Upper lobe of left lung (tissue), 6 donors: ENCODE data around the gene CAMSAP1. TPM values are rescaled to one million over a fixed set of nuclear protein-coding genes. Genes with fewer than 3 reads are reported as not detected.
A peak's percentile ranks its signal among the peaks of the same experiment; 100 is the strongest.

Experiments used
- ATAC-seq, 2 donors: fragments of 200-7000 bp; cut with Tn5 transposase; one replicate each; pipeline ENCODE4 v1.9.1; 2022; ENCODE audit warnings: mild to moderate bottlenecking in 2 of 2, moderate library complexity in 2 of 2; ENCODE audit not compliant: low FRiP score in 2 of 2
- DNase-seq, 2 donors: peaks; one replicate each; pipeline ENCODE4 v3.0.0-alpha.2; 2019 to 2020
- H3K27ac ChIP-seq, 4 donors: fragments of 200-600 bp; sonication (generic); one replicate each; pipeline ENCODE4 v1.5.1; 2016 to 2019
- H3K27me3 ChIP-seq, 4 donors: fragments of 200-600 bp; sonication (generic); one replicate each; pipeline ENCODE4 v1.5.1; 2017 to 2019
- H3K36me3 ChIP-seq, 4 donors: fragments of 200-600 bp; sonication (generic); one replicate each; pipeline ENCODE4 v1.5.1; 2016 to 2019
- H3K4me1 ChIP-seq, 4 donors: fragments of 200-600 bp; sonication (generic); one replicate each; pipeline ENCODE4 v1.5.1; 2018 to 2019
- H3K4me3 ChIP-seq, 4 donors: fragments of 200-600 bp; sonication (generic); one replicate each; pipeline ENCODE4 v1.5.1; 2017 to 2019; ENCODE audit warnings: mild to moderate bottlenecking in 2 of 4, moderate library complexity in 1 of 4
- H3K9me3 ChIP-seq, 4 donors: fragments of 200-600 bp; sonication (generic); one replicate each; pipeline ENCODE4 v1.5.1; 2018 to 2019
- CTCF ChIP-seq, 6 experiments: fragments of 450-650 bp in 4 of 6; fragments of 200-600 bp in 2 of 6; sonication (generic) in 2 of 6; IDR thresholded peaks; one replicate each; pipeline ENCODE4 v1.5.1; 2016 to 2019; ENCODE audit warnings: antibody characterized with exemption in 6 of 6
- EP300 ChIP-seq, 4 donors: sonication (generic); formaldehyde crosslinking; IDR thresholded peaks; one replicate each; pipeline ENCODE4 v1.5.1; 2017; ENCODE audit warnings: antibody characterized with exemption in 4 of 4, control low read depth in 2 of 4
- POLR2A ChIP-seq, 4 donors: fragments of 450-650 bp; IDR thresholded peaks; one replicate each; pipeline ENCODE4 v1.5.1; 2016 to 2017; ENCODE audit warnings: antibody characterized with exemption in 4 of 4, mild to moderate bottlenecking in 2 of 4
- POLR2AphosphoS5 ChIP-seq, 2 donors: sonication (generic); formaldehyde crosslinking; IDR thresholded peaks; one replicate each; pipeline ENCODE4 v1.5.1; 2017; ENCODE audit warnings: antibody characterized with exemption in 2 of 2
- WGBS, 2 donors: methylation state at CpG; one replicate each; pipeline ENCODE4 v1.1.5; 2017 to 2018; 5-methylcytosine and 5-hydroxymethylcytosine counted together
- total RNA-seq, 6 donors: library from RNA; depleted of rRNA in 4 of 6; stranded (reverse); fragments of >200 nt in 4 of 6; gene quantifications; one replicate each; pipeline versions ENCODE4 v1.1.0 to v1.2.1, GENCODE V29; 2016 to 2021
- donor health status: DM: no; HTN: no; CAD: no; lungs with moderate emphysema.
- donor health status: DM: no; HTN: yes; CAD: no; lungs with severe emphysema.

Gene CAMSAP1
- total RNA-seq, 6 donors from 2014 or later: 29.9 to 39.7 (median 34.1) TPM

- peak overlapping the region in 2 of 4 donors; percentile 13 to 57 for H3K27ac ChIP-seq
Measured at GRCh38 chr9:135887021-135887507, 20.3 kb downstream of the CAMSAP1 start.

GRCh38 chr9:135886147-135886981, 21.0 kb downstream of the CAMSAP1 start:
- H3K27ac ChIP-seq: no peak overlapping the region
- DNase-seq (no peak), ATAC-seq (no peak)
- no peaks in the 10 kb centered on the region for H3K9me3 ChIP-seq
- no peak for TF ChIP-seq EP300 (IDR thresholded peaks at IDR 0.05)
- TF ChIP-seq POLR2A (IDR thresholded peaks at IDR 0.05): no peak
- no peak for TF ChIP-seq CTCF (IDR thresholded peaks at IDR 0.05)
- no peak for TF ChIP-seq POLR2AphosphoS5 (IDR thresholded peaks at IDR 0.05)
- peaks cover 0 to 3% (median 0%) of the 10 kb centered on the region in 4 donors for H3K36me3 ChIP-seq
- no peaks in the 10 kb centered on the region for H3K27me3 ChIP-seq
- WGBS, 2 donors: 75 to 80% methylated on average over 21 of the region's 21 CpGs
- H3K4me3 ChIP-seq: no peak overlapping the region
- H3K4me1 ChIP-seq: peaks cover 26 to 56% (median 41%) of the 10 kb centered on the region in 4 donors

More at GRCh38 chr9:135887021-135887507, 20.3 kb downstream of the CAMSAP1 start:
- Histone ChIP-seq H3K27me3 (no peaks in the 10 kb centered on the region), H3K4me3 (no peak overlapping the region), H3K36me3 (no peaks in the 10 kb centered on the region), H3K9me3 (no peaks in the 10 kb centered on the region), H3K4me1 (peaks cover 26 to 57% (median 41%) of the 10 kb centered on the region in 4 donors)
- TF ChIP-seq CTCF (IDR thresholded peaks at IDR 0.05) (no peak), POLR2AphosphoS5 (IDR thresholded peaks at IDR 0.05) (no peak), EP300 (IDR thresholded peaks at IDR 0.05) (no peak), POLR2A (IDR thresholded peaks at IDR 0.05) (no peak)
- 47 to 48% methylated on average over 18 of the region's 18 CpGs for WGBS, 2 donors
- DNase-seq: no peak
- ATAC-seq: peak; percentile 2 to 34

GRCh38 chr9:135885100-135885853, 22.1 kb downstream of the CAMSAP1 start:
- peaks cover 0 to 10% (median 1%) of the 10 kb centered on the region in 4 donors for H3K36me3 ChIP-seq
- H3K9me3 ChIP-seq: no peaks in the 10 kb centered on the region
- no peak overlapping the region for H3K27ac ChIP-seq
- H3K4me1 ChIP-seq: peaks cover 26 to 46% (median 33%) of the 10 kb centered on the region in 4 donors
- no peaks in the 10 kb centered on the region for H3K27me3 ChIP-seq
- H3K4me3 ChIP-seq: no peak overlapping the region
- DNase-seq (no peak), ATAC-seq (no peak)
- no peak for TF ChIP-seq POLR2A (IDR thresholded peaks at IDR 0.05)
- no peak for TF ChIP-seq CTCF (IDR thresholded peaks at IDR 0.05)
- WGBS, 2 donors: 71 to 77% methylated on average over 7 of the region's 7 CpGs

GRCh38 chr9:135884328-135885035, 22.9 kb downstream of the CAMSAP1 start:
- no peak overlapping the region for H3K4me3 ChIP-seq
- 86 to 88% methylated on average over 15 to 16 of the region's 16 CpGs for WGBS, 2 donors
- peaks cover 26 to 39% (median 29%) of the 10 kb centered on the region in 4 donors for H3K4me1 ChIP-seq
- ATAC-seq: no peak
- no peaks in the 10 kb centered on the region for H3K9me3 ChIP-seq
- peaks cover 0 to 13% (median 2%) of the 10 kb centered on the region in 4 donors for H3K36me3 ChIP-seq
- no peak overlapping the region for H3K27ac ChIP-seq
- H3K27me3 ChIP-seq: no peaks in the 10 kb centered on the region
- TF ChIP-seq POLR2AphosphoS5 (IDR thresholded peaks at IDR 0.05): no peak
- no peak for DNase-seq
